Stimulated activated CD4-positive, alpha-beta T cell treated with anti-CD3 and anti-CD28 coated beads, Interleukin-15, amount 100 ng/mL, for 48 hours (primary cell): ENCODE results near the gene SDCCAG8.

Source experiments
- DNase-seq, 2 donors: peaks; one replicate each; pipeline ENCODE4 v3.0.0-alpha.2; 2020; ENCODE audit warnings: low read depth in 2 of 2

Gene SDCCAG8

GRCh38 chr1:243254233-243254926, 1.5 kb upstream of the SDCCAG8 start:
- DNase-seq: peak; percentile 48 to 52

- DNase-seq: peak; percentile 81 to 91
Measured at GRCh38 chr1:243254927-243255790, 682 bp upstream of the SDCCAG8 start, which contains the start of gene CEP170. TSS of gene CEP170 (minus strand) at chr1:243255281. CDS start at chr1:243225280, 30,001 bp downstream.

GRCh38 chr1:243256590-243256989, 749 bp downstream of the SDCCAG8 start:
- DNase-seq: no peak

- no peak for DNase-seq
Measured at GRCh38 chr1:243257189-243257588, 1.3 kb downstream of the SDCCAG8 start.

GRCh38 chr1:243258731-243259130, 2.9 kb downstream of the SDCCAG8 start:
- no peak for DNase-seq

- DNase-seq: no peak
Measured at GRCh38 chr1:243260221-243260880, 4.5 kb downstream of the SDCCAG8 start.

- DNase-seq: no peak
Measured at GRCh38 chr1:243261390-243261789, 5.5 kb downstream of the SDCCAG8 start.

GRCh38 chr1:243264717-243265116, 8.9 kb downstream of the SDCCAG8 start:
- no peak for DNase-seq

- DNase-seq: no peak
Measured at GRCh38 chr1:243266231-243266630, 10.4 kb downstream of the SDCCAG8 start.

GRCh38 chr1:243267471-243267880, 11.6 kb downstream of the SDCCAG8 start:
- DNase-seq: no peak

GRCh38 chr1:243267914-243268653, 12.2 kb downstream of the SDCCAG8 start:
- no peak for DNase-seq

- no peak for DNase-seq
Measured at GRCh38 chr1:243268751-243269460, 13.1 kb downstream of the SDCCAG8 start.

GRCh38 chr1:243269461-243269801, 13.6 kb downstream of the SDCCAG8 start:
- no peak for DNase-seq

GRCh38 chr1:243270097-243270864, 14.4 kb downstream of the SDCCAG8 start:
- no peak for DNase-seq

GRCh38 chr1:243271996-243272395, 16.2 kb downstream of the SDCCAG8 start:
- no peak for DNase-seq

GRCh38 chr1:243272401-243272800, 16.6 kb downstream of the SDCCAG8 start:
- DNase-seq: no peak

- DNase-seq: no peak
Measured at GRCh38 chr1:243273506-243273905, 17.7 kb downstream of the SDCCAG8 start.

- no peak for DNase-seq
Measured at GRCh38 chr1:243273945-243274344, 18.1 kb downstream of the SDCCAG8 start.

GRCh38 chr1:243275316-243275715, 19.5 kb downstream of the SDCCAG8 start:
- DNase-seq: no peak

- DNase-seq: no peak
Measured at GRCh38 chr1:243280571-243281129, 24.8 kb downstream of the SDCCAG8 start.
